Muscle layer of duodenum (tissue), 2 donors: ENCODE results near the gene TACO1.

Experiments used
- H3K27ac ChIP-seq: one replicate; pipeline ENCODE4 v1.7.0; 2013; ENCODE audit warnings: mild to moderate bottlenecking, low read length
- H3K27me3 ChIP-seq: one replicate; pipeline ENCODE4 v1.7.0; 2013; ENCODE audit warnings: low read depth, mild to moderate bottlenecking, control low read depth, low read length
- H3K36me3 ChIP-seq, 2 donors: one replicate each; pipeline ENCODE4 v1.7.0; 2013; ENCODE audit warnings: low read length in 2 of 2, control low read depth in 1 of 2, mild to moderate bottlenecking in 1 of 2; ENCODE audit not compliant: insufficient read depth in 2 of 2, control insufficient read depth in 1 of 2
- H3K4me1 ChIP-seq, 2 donors: one replicate each; pipeline ENCODE4 v1.7.0; 2013; ENCODE audit warnings: low read length in 2 of 2, mild to moderate bottlenecking in 2 of 2, control low read depth in 1 of 2, moderate library complexity in 1 of 2; ENCODE audit not compliant: insufficient read depth in 2 of 2, control insufficient read depth in 1 of 2
- H3K4me3 ChIP-seq, 2 donors: one replicate each; pipeline ENCODE4 v1.7.0; 2013; ENCODE audit warnings: low read length in 2 of 2, low read depth in 1 of 2, mild to moderate bottlenecking in 1 of 2
- H3K9me3 ChIP-seq, 2 donors: one replicate each; pipeline ENCODE4 v1.7.0; 2013; ENCODE audit warnings: low read length in 2 of 2, control low read depth in 1 of 2, mild to moderate bottlenecking in 1 of 2; ENCODE audit not compliant: control insufficient read depth in 1 of 2
- donor health status: healthy.

TACO1 gene

GRCh38 chr17:63573634-63574033, 27.1 kb upstream of the TACO1 start:
- H3K9me3 ChIP-seq = no peaks in the 10 kb centered on the region
- no peak overlapping the region for H3K4me3 ChIP-seq
- no peaks in the 10 kb centered on the region for H3K4me1 ChIP-seq
- no peaks in the 10 kb centered on the region for H3K36me3 ChIP-seq
- H3K27ac ChIP-seq = no peak overlapping the region
- H3K27me3 ChIP-seq = no peaks in the 10 kb centered on the region

GRCh38 chr17:63578027-63578768, 22.5 kb upstream of the TACO1 start:
- H3K27ac ChIP-seq = no peak overlapping the region
- no peaks in the 10 kb centered on the region for H3K27me3 ChIP-seq
- no peaks in the 10 kb centered on the region for H3K4me1 ChIP-seq
- H3K36me3 ChIP-seq = peaks cover 29 to 33% of the 10 kb centered on the region in 2 donors
- no peak overlapping the region for H3K4me3 ChIP-seq
- no peaks in the 10 kb centered on the region for H3K9me3 ChIP-seq

- Histone ChIP-seq H3K36me3 (peaks cover 35 to 39% of the 10 kb centered on the region in 2 donors), H3K4me1 (no peaks in the 10 kb centered on the region), H3K27ac (no peak overlapping the region), H3K9me3 (no peaks in the 10 kb centered on the region), H3K4me3 (no peak overlapping the region), H3K27me3 (no peaks in the 10 kb centered on the region)
Observed at GRCh38 chr17:63578769-63579111, 22.0 kb upstream of the TACO1 start.

- no peaks in the 10 kb centered on the region for H3K4me1 ChIP-seq
- H3K9me3 ChIP-seq = no peaks in the 10 kb centered on the region
- H3K27ac ChIP-seq = no peak overlapping the region
- H3K27me3 ChIP-seq = no peaks in the 10 kb centered on the region
- H3K4me3 ChIP-seq = no peak overlapping the region
- H3K36me3 ChIP-seq = peaks cover 41 to 47% of the 10 kb centered on the region in 2 donors
Observed at GRCh38 chr17:63579633-63580032, 21.1 kb upstream of the TACO1 start.

- H3K27me3 ChIP-seq = no peaks in the 10 kb centered on the region
- H3K9me3 ChIP-seq = no peaks in the 10 kb centered on the region
- H3K4me1 ChIP-seq = no peaks in the 10 kb centered on the region
- H3K4me3 ChIP-seq = no peak overlapping the region
- peaks cover 63 to 87% of the 10 kb centered on the region in 2 donors for H3K36me3 ChIP-seq
- H3K27ac ChIP-seq = no peak overlapping the region
Observed at GRCh38 chr17:63587770-63588169, 12.9 kb upstream of the TACO1 start.

GRCh38 chr17:63588797-63589196, 11.9 kb upstream of the TACO1 start:
- no peak overlapping the region for H3K27ac ChIP-seq
- no peaks in the 10 kb centered on the region for H3K27me3 ChIP-seq
- no peaks in the 10 kb centered on the region for H3K4me1 ChIP-seq
- H3K9me3 ChIP-seq = no peaks in the 10 kb centered on the region
- H3K4me3 ChIP-seq = no peak overlapping the region
- H3K36me3 ChIP-seq = peaks cover 57 to 77% of the 10 kb centered on the region in 2 donors

GRCh38 chr17:63589646-63590045, 11.0 kb upstream of the TACO1 start:
- Histone ChIP-seq H3K36me3 (peaks cover 51 to 69% of the 10 kb centered on the region in 2 donors), H3K4me3 (no peak overlapping the region), H3K4me1 (no peaks in the 10 kb centered on the region), H3K27me3 (no peaks in the 10 kb centered on the region), H3K9me3 (no peaks in the 10 kb centered on the region), H3K27ac (no peak overlapping the region)

GRCh38 chr17:63592797-63593196, 7.9 kb upstream of the TACO1 start:
- H3K9me3 ChIP-seq = no peaks in the 10 kb centered on the region

GRCh38 chr17:63595132-63595531, 5.6 kb upstream of the TACO1 start:
- H3K4me3 ChIP-seq = no peak overlapping the region
- H3K27me3 ChIP-seq = no peaks in the 10 kb centered on the region
- no peaks in the 10 kb centered on the region for H3K9me3 ChIP-seq
- peaks cover 19 to 22% of the 10 kb centered on the region in 2 donors for H3K36me3 ChIP-seq
- H3K4me1 ChIP-seq = peaks cover 2% of the 10 kb centered on the region in 2 donors
- H3K27ac ChIP-seq = no peak overlapping the region

More at GRCh38 chr17:63592797-63593196, 7.9 kb upstream of the TACO1 start:
- Histone ChIP-seq H3K36me3 (peaks cover 32 to 41% of the 10 kb centered on the region in 2 donors), H3K27me3 (no peaks in the 10 kb centered on the region), H3K27ac (no peak overlapping the region), H3K4me3 (no peak overlapping the region), H3K4me1 (no peaks in the 10 kb centered on the region)

- peaks cover 0 to 3% of the 10 kb centered on the region in 2 donors for H3K36me3 ChIP-seq
- H3K9me3 ChIP-seq = no peaks in the 10 kb centered on the region
- H3K4me3 ChIP-seq = no peak overlapping the region
- H3K27me3 ChIP-seq = no peaks in the 10 kb centered on the region
- peaks cover 9 to 13% of the 10 kb centered on the region in 2 donors for H3K4me1 ChIP-seq
- no peak overlapping the region for H3K27ac ChIP-seq
Observed at GRCh38 chr17:63596856-63597586, 3.7 kb upstream of the TACO1 start.

- Histone ChIP-seq H3K4me3 (no peak overlapping the region), H3K27ac (no peak overlapping the region), H3K27me3 (no peaks in the 10 kb centered on the region), H3K36me3 (peaks cover 0 to under 1% of the 10 kb centered on the region in 2 donors), H3K4me1 (peaks cover 9 to 14% of the 10 kb centered on the region in 2 donors), H3K9me3 (no peaks in the 10 kb centered on the region)
Observed at GRCh38 chr17:63598281-63598680, 2.4 kb upstream of the TACO1 start.
